Endothelial cell of umbilical vein (primary cell): Measurements from ENCODE around the gene TMEM220. TPM values are rescaled to one million over a fixed set of nuclear protein-coding genes. Genes with fewer than 3 reads are reported as not detected.

Experiments
- BruUV-seq: library from RNA; stranded (reverse); fragments of 400-500 nt; replicated peaks from 2 replicates; lab custom pipeline; 2021; lab: Mats Ljungman, UMichigan
- CTCF ChIA-PET: fragments of 300-600, 350-600 bp; sonication (Branson Sonifier 250); formaldehyde crosslinking; loops from one replicate; lab custom pipeline; 2021; ENCODE audit warnings: antibody characterized with exemption, inconsistent platforms; lab: Charles Lee
- POLR2A ChIA-PET: fragments of 300-600, 350-600 bp; sonication (Branson Sonifier 250); formaldehyde crosslinking; loops from one replicate; lab custom pipeline; 2021; ENCODE audit warnings: antibody characterized with exemption, inconsistent platforms; lab: Charles Lee
- DNase-seq: peaks from one replicate; pipeline ENCODE4 v3.0.0-alpha.2; 2011; ENCODE audit warnings: low read depth, low spot score
- FAIRE-seq: peaks from 2 replicates; lab custom pipeline; 2011; peaks lifted over from hg19 to GRCh38; lab: Jason Lieb, UNC
- H2AFZ ChIP-seq: 2 replicates; pipeline ENCODE4 v1.6.0; 2012; ENCODE audit warnings: low read depth, low read length, control low read depth, inconsistent platforms
- H3K27ac ChIP-seq: 2 replicates; pipeline ENCODE4 v1.5.1; 2011; ENCODE audit warnings: low read depth, mild to moderate bottlenecking, control low read depth, low read length, moderate library complexity; ENCODE audit not compliant: insufficient read depth
- H3K27me3 ChIP-seq, 2 experiments: 2 replicates each; pipeline versions ENCODE4 v1.6.0 to v1.6.1; 2011; ENCODE audit warnings: low read length in 2 of 2, mixed read lengths in 1 of 2; ENCODE audit not compliant: control insufficient read depth in 2 of 2, insufficient read depth in 2 of 2
- H3K36me3 ChIP-seq, 2 experiments: 2 replicates in 1 of 2; 3 replicates in 1 of 2; pipeline ENCODE4 v1.5.1; 2011; ENCODE audit warnings: low read length in 2 of 2, mild to moderate bottlenecking in 1 of 2, moderate library complexity in 1 of 2; ENCODE audit not compliant: control insufficient read depth in 2 of 2, insufficient read depth in 2 of 2; ENCODE audit errors: extremely low read depth in 1 of 2
- H3K4me1 ChIP-seq: 3 replicates; pipeline ENCODE4 v1.5.1; 2011; ENCODE audit warnings: mild to moderate bottlenecking, low read length; ENCODE audit not compliant: control insufficient read depth, insufficient read depth; ENCODE audit errors: extremely low read depth
- H3K4me2 ChIP-seq: 2 replicates; pipeline ENCODE4 v1.6.1; 2011; ENCODE audit warnings: low read length, control low read depth, mixed read lengths; ENCODE audit not compliant: insufficient read depth
- H3K4me3 ChIP-seq, 3 experiments: fragments of 200-600 bp in 1 of 3; sonication (generic), shearing (Covaris generic) in 1 of 3; replicated peaks in 1 of 3; 2 replicates each; pipeline ENCODE4 v1.5.1; 2011 to 2016; ENCODE audit warnings: control low read depth in 3 of 3, low read length in 3 of 3, mild to moderate bottlenecking in 2 of 3, inconsistent platforms in 1 of 3, low read depth in 1 of 3, moderate library complexity in 1 of 3; ENCODE audit not compliant: insufficient read depth in 1 of 3
- H3K79me2 ChIP-seq: 2 replicates; pipeline ENCODE4 v1.6.0; 2012; ENCODE audit warnings: low read length, inconsistent platforms; ENCODE audit not compliant: control insufficient read depth, insufficient read depth
- H3K9ac ChIP-seq: replicated peaks from 2 replicates; pipeline ENCODE3; 2011; ENCODE audit warnings: low read length, control low read depth; ENCODE audit not compliant: insufficient read depth; ENCODE audit errors: extremely low read depth
- H3K9me1 ChIP-seq: replicated peaks from 3 replicates; pipeline ENCODE4 v1.6.0; 2011; ENCODE audit warnings: mild to moderate bottlenecking, low read length; ENCODE audit not compliant: control insufficient read depth, insufficient read depth; ENCODE audit errors: extremely low read depth
- H3K9me3 ChIP-seq: replicated peaks from 2 replicates; pipeline ENCODE4 v1.5.1; 2012; ENCODE audit warnings: low read length, inconsistent platforms; ENCODE audit not compliant: control insufficient read depth, insufficient read depth
- H4K20me1 ChIP-seq: replicated peaks from 2 replicates; pipeline ENCODE3; 2011; ENCODE audit warnings: mild to moderate bottlenecking, low read length; ENCODE audit not compliant: control insufficient read depth, insufficient read depth; ENCODE audit errors: extremely low read depth
- EZH2 ChIP-seq: IDR thresholded peaks from 2 replicates; pipeline ENCODE4 v1.6.1; 2012; ENCODE audit warnings: borderline replicate concordance, low read depth, mild to moderate bottlenecking, moderate library complexity, low read length, inconsistent platforms; ENCODE audit not compliant: severe bottlenecking
- FOS ChIP-seq: IDR thresholded peaks from 2 replicates; pipeline ENCODE4 v1.6.1; 2011; ENCODE audit warnings: mild to moderate bottlenecking, low read length, moderate library complexity, borderline replicate concordance; ENCODE audit not compliant: insufficient read depth
- GATA2 ChIP-seq: IDR thresholded peaks from 2 replicates; pipeline ENCODE4 v1.7.0; 2011; ENCODE audit warnings: low read depth, mild to moderate bottlenecking, moderate library complexity, mixed read lengths, low read length; ENCODE audit not compliant: insufficient read length, insufficient read depth
- JUN ChIP-seq: IDR thresholded peaks from 2 replicates; pipeline ENCODE4 v1.6.1; 2011; ENCODE audit warnings: borderline replicate concordance, low read depth; ENCODE audit not compliant: insufficient read length, insufficient read depth
- MYC ChIP-seq: IDR thresholded peaks from one replicate; pipeline ENCODE4 v1.6.1; 2011; ENCODE audit warnings: mild to moderate bottlenecking, low read depth, low read length
- POLR2A ChIP-seq: IDR thresholded peaks from 2 replicates; pipeline ENCODE4 v1.6.1; 2012; ENCODE audit warnings: low read depth, mild to moderate bottlenecking, control low read depth, low read length
- POLR2AphosphoS5 ChIP-seq: IDR thresholded peaks from 2 replicates; pipeline ENCODE4 v1.6.1; 2012; ENCODE audit warnings: low read depth, mild to moderate bottlenecking, control low read depth, low read length, moderate library complexity; ENCODE audit not compliant: insufficient read depth
- dilution Hi-C: fragments of 300-500 bp; cut with MboI; formaldehyde crosslinking; loops from one replicate; pipeline ENCODE4 v1.15.0; 2019; ENCODE audit warnings: low sequenced_read_pairs; ENCODE audit not compliant: extremely low pct_ligation_motif_present
- intact Hi-C: fragments of 100-400 bp; cut with micrococcal nuclease; formaldehyde crosslinking; loops from one replicate; pipeline ENCODE4 v1.10.0; 2022
- polyA plus RNA-seq, 4 experiments: library from polyadenylated mRNA; depleted of rRNA in 3 of 4; stranded (reverse) in 3 of 4; unstranded in 1 of 4; fragments of >200 nt; gene quantifications; 2 replicates each; pipeline versions ENCODE4 v1.2.1 to v1.2.3, GENCODE V29; 2011 to 2012; ENCODE audit warnings: missing spikeins in 1 of 4
- total RNA-seq: library from RNA; stranded (reverse); gene quantifications from 2 replicates; pipeline ENCODE4 v1.2.3, GENCODE V29; 2021
- TF ChIP-seq, protein P1 (sequence below), 2 donors: IDR thresholded peaks; 1 replicate in 1 of 2; 2 replicates in 1 of 2; pipeline ENCODE4 v1.5.1; 2011; ENCODE audit warnings: low read length in 2 of 2, mild to moderate bottlenecking in 2 of 2, moderate library complexity in 2 of 2, control low read depth in 1 of 2, inconsistent platforms in 1 of 2, low read depth in 1 of 2; ENCODE audit not compliant: insufficient read depth in 1 of 2; ENCODE audit errors: extremely low read depth in 1 of 2
- TF ChIP-seq, protein P2 (sequence below): IDR thresholded peaks from 2 replicates; pipeline ENCODE4 v1.6.1; 2011; ENCODE audit not compliant: insufficient read depth, insufficient read length

Gene TMEM220
- total and polyA plus RNA-seq, 2 donors (not counting 3 experiments of a cell fraction or from before 2014, with no cell fraction given), result 3.6 to 11.2 TPM

GRCh38 chr17:10666906-10667305 is 62.9 kb downstream of the TMEM220 start:
- Histone ChIP-seq H3K4me3 (no peak overlapping the region), H3K27ac (no peak overlapping the region), H3K36me3 (no peaks in the 10 kb centered on the region), H4K20me1 (no peaks in the 10 kb centered on the region), H3K4me1 (peaks cover 2% of the 10 kb centered on the region), H3K9ac (no peak overlapping the region), H3K79me2 (no peaks in the 10 kb centered on the region), H3K4me2 (no peak overlapping the region), H3K9me3 (no peaks in the 10 kb centered on the region), H3K27me3 (no peaks in the 10 kb centered on the region), H3K9me1 (peaks cover 2% of the 10 kb centered on the region), H2AFZ (no peak overlapping the region)
- TF ChIP-seq POLR2A (no peak), GATA2 (no peak), JUN (no peak), FOS (no peak), POLR2AphosphoS5 (no peak), MYC (no peak), EZH2 (no peak)
- TF ChIP-seq, protein P1, sequence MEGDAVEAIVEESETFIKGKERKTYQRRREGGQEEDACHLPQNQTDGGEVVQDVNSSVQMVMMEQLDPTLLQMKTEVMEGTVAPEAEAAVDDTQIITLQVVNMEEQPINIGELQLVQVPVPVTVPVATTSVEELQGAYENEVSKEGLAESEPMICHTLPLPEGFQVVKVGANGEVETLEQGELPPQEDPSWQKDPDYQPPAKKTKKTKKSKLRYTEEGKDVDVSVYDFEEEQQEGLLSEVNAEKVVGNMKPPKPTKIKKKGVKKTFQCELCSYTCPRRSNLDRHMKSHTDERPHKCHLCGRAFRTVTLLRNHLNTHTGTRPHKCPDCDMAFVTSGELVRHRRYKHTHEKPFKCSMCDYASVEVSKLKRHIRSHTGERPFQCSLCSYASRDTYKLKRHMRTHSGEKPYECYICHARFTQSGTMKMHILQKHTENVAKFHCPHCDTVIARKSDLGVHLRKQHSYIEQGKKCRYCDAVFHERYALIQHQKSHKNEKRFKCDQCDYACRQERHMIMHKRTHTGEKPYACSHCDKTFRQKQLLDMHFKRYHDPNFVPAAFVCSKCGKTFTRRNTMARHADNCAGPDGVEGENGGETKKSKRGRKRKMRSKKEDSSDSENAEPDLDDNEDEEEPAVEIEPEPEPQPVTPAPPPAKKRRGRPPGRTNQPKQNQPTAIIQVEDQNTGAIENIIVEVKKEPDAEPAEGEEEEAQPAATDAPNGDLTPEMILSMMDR (IDR thresholded peaks at IDR 0.05; ENCODE audit: extremely low read depth in 1 of 2, insufficient read depth in 1 of 2, low read depth in 1 of 2, low read length in 2 of 2), result no peak
- TF ChIP-seq, protein P2, sequence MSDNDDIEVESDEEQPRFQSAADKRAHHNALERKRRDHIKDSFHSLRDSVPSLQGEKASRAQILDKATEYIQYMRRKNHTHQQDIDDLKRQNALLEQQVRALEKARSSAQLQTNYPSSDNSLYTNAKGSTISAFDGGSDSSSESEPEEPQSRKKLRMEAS, result no peak
- FAIRE-seq, result no peak
- dilution Hi-C loops (no loop called here), intact Hi-C loops (no loop called here)
- ChIA-PET POLR2A (no interaction called here), CTCF (no interaction called here)
- no peak for DNase-seq
- no TSS peak for BruUV-seq
